NOMO-1 treated with DMSO at 0.1 percent for 48 hours (cell line): ENCODE results near the gene PFKL.
"Not testable (repeated sequence)": the region's sequence is repeated elsewhere in the genome, so short reads cannot be mapped to it uniquely, and the experiment has no call there.

Source experiments
- DNase-seq: peaks from one replicate; lab custom pipeline; 2025; ENCODE audit not compliant: unreplicated experiment; lab: John Stamatoyannopoulos, UW

The PFKL gene

DNA sequence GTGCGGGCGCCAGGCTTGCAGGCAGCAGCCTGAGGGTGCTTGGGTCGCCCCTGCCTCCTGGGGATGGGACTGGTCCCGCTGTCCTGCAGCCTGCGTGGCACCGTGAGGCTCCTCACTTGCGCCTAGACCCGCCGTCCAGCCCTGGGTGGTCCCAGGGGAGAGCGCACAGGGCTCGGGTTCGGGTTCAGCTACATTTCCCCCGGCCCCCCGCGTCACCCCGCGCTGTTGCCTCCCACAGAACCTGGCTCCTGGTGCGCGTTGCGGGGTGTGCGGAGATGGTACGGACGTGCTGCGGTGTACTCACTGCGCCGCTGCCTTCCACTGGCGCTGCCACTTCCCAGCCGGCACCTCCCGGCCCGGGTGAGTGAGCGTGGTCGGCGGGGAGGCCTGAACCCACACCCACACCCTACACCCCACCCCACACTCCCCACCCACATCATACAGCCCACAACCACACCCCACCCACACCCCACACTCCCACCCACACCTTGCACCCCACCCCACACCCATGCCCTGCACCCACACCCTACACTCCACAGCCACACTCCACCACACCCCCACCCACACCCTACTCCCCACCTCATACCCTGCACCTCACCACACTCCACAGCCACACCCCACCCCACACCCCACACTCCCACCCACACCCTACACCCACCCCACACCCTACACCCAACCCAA is 6.2 kb upstream of the PFKL start:
- no peak for DNase-seq

DNA sequence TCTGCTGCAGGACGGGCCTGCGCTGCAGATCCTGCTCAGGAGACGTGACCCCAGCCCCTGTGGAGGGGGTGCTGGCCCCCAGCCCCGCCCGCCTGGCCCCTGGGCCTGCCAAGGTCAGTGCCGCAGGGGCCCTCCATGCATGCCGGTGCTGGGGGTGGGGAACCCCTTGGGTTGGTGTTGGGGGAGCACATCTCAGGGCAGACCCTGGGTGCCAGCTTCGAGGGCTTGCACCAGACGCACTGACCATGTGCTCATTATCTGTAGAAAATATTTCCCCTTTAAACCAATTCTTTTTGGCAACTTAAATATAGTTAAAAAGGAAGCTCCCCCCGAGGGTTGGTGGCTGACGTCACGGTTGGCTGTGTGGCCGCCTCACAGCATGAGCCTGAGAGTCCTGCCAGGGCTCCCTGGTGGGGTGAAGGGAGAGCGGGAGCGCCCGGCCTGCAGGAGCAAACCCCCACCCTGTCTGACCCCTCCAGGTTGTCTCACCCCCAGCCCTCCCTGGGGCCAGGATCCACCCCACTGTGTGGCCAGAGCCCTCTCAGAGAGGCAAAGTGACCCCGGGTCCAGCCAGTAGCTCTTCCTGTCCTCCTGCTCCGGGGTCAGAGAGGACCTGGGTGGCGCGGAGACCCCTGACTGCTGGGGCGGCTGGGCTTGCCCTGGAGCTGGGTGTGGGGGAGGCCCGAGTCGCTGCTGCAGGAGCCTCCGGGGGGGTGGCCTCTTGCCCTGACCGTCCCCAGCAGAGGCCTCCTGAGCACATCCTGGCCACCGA is 5.3 kb upstream of the PFKL start:
- DNase-seq: no peak

DNA sequence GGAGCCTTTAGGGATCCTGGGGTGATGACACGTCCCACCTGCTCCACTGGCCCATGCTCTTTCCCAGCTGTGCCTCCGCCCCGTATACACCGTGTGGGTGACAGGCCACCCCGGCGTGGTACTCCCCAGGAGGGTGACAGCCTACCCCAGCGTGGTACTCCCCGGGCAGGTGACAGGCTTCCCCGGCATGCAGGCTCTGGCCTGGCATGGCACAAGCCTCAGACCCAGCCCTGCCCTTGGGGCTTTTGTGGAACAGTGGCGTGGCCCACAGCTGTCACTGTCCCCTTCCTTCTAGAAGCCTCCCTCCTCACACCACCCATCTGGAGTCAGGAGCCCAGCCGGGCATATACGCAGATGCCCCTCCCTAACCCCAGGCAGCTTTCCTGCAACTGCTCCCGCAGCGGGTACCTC is 4.7 kb upstream of the PFKL start:
- DNase-seq: no peak

DNA sequence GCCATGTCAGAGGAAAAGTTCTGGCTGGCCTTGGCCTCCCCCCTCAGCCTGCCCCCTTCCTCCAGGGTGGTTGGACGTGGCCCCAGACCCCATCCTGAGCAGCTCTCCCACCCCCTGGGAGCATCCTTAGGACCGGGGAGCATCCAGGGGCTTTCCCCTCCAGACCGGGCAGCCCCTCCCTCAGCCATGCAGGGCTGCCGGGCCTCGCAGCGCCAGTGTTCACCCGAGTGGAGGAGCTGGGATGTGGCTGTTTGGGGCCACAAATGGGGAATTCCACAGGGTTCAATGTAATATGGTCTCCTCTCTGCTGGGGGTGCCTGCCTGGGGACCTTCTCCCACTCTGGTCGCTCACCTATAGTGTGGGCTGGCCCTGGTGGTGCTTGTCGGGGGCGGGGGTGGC is 4.2 kb upstream of the PFKL start:
- no peak for DNase-seq

DNA sequence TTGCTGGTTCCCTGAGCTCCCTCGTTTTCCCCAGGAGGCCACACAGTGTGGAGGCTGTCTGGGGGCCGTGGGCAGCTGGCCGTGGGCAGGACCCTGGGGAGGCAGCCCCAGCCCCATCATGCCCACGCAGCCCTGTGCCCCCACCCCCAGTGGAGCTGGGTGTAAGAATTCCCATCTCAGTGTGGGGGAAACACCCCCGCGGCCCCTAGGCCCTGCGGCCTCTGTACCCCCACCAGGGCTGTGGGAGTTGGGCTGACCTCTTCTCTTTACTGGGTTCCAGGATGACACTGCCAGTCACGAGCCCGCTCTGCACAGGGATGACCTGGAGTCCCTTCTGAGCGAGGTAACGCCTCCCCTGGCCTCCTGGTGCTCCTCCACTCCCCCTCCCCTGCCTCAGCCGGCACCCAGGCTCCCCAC is 3.7 kb upstream of the PFKL start:
- no peak for DNase-seq

DNA sequence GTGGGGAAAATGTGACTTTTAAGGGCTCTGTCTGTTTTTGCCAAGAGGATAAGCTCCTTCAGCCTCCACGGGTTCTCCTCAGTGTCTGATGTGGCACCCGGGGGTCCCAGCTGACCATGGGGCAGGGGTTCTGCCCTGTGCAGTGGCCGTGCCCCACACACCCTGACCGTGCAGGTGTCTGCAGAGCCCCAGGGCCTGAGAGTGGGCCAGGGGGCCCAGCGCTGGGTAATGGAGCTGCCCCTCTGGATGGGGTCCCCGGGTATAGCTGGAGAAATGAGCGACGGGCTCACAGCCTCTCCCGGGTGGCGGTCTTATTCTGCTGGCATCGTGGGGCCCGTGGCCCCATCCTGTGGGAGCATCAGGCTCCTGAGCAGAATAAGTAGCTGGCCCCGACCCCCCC is 2.9 kb upstream of the PFKL start:
- no peak for DNase-seq

DNA sequence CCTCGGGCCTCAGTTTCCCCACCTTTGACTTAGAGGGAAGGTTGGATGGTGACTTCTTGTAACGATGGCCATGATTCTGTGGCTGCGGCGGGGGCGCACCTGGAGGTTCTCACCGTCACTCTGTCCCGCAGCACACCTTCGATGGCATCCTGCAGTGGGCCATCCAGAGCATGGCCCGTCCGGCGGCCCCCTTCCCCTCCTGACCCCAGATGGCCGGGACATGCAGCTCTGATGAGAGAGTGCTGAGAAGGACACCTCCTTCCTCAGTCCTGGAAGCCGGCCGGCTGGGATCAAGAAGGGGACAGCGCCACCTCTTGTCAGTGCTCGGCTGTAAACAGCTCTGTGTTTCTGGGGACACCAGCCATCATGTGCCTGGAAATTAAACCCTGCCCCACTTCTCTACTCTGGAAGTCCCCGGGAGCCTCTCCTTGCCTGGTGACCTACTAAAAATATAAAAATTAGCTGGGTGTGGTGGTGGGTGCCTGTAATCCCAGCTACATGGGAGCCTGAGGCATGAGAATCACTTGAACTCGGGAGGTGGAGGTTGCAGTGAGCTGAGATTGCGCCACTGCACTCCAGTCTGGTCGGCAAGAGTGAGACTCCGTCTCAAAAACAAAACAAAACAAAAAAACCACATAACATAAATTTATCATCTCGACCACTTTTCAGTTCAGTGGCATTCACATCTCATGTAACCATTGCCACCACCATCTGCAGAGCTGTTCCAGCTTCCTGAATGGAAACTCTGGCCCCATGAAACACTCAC is 2.1 kb upstream of the PFKL start:
- peak; percentile 78 for DNase-seq

DNA sequence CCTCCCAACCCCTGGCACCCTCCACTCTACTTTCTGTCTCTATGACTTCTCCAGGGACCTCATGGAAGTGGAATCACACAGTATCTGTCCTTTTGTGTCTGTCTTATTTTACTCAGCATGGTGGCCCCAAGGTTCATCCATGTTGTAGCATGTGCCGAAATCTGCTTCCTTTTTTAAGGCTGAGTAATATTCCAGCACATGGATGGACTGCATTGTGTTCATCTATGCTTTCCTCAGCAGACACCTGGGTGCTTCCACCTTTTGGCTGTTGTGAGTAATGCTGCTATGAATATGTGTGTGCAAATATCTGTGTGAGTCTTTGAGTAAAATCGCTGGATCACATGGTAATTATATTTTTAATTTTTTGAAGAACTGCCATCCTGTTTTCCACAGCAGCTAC is 1.6 kb upstream of the PFKL start:
- DNase-seq: no peak

DNA sequence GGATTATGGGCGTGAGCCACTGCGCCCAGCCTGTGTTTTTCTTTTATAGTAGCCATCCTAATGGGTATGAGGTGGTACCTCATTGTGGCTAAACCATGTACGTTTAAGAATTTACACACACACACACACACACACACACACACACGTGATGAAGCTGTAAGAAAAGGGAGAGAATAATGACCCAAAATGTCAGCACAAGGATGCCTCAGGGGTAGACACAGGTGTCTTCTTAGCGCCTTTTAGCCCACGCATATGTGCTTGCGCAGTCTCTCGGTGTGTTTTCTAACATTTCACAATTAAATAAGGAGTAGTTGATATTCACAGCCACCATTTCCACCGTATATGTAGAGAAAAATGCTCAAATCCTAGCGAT is 782 bp upstream of the PFKL start:
- no peak for DNase-seq

DNA sequence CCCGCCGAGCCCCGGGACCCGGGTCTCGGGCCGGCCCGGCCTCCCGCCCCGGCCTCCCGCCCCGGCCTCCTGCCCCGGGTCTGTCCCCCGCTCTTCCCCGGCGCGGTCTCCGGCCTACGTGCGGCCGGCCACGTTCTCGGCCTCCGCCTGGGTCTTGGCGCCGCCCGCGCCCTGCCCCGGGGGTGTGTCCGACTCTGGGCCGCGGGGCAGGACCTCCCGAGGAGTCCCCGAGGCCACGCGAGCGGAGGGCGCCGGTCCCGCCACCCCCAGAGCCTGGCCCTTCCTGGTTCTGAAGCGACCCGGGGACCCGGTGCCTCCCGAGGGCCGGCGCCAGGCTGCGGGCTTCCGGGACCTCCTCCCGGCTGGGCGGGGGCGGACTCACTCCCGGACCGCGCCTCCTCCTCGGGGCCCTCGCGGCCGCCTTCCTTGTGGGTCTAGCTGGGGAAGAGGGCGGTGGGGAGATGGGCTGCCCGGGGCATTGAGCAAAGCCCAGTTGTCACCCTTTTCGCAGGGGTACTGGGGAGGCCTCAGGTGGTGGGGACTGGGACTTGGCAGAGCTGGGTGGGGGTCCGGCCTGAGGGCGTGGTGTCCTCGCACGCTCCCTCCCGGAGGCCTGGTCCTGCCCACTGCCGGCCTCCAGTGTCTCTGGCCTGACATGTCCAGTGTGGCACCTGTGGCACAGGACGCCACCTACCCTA is 558 bp downstream of the PFKL start:
- DNase-seq: peak; percentile 45

DNA sequence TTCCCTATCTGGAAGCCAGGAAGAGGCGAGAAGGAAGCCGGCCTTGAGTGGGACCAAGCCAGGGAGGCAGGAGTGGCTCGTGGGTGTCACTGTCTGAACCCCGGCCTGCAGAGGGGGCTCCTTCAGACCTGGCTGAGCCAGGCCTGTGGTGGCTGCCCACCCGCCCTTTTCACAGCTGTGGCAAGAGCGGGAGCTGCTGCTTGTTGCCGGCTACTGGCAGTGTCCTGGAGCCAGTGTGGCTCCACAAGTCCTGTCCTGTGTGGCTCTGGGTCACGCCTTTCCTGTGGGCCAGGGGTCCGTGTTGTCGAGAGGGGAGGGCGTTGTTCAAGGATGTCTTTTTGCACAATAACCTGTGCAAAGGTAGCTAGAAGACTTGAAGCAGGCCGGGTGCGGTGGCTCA is 1.3 kb downstream of the PFKL start:
- DNase-seq: no peak

DNA sequence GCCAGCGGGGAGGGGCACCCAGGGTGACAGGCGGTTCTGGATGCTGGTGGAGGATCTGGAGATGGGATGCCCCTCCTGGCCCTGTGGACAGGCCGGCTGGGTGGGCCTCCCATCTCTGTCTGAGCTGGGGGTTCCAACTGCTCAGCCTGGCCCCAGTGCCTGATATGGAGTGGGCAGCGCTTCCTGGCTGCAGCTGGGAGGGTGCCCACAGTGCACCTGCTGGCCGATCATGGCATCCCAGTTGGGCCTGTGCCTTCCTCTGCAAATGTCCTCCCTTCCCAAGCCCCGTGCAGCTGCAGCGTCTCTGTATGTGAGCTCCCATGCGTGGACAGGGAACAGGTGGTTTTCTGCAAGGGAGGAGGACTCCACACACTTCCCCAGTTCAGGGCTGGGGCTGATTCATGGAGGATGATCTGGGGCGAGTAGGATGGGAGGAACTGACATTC is 2.1 kb downstream of the PFKL start:
- no peak for DNase-seq

DNA sequence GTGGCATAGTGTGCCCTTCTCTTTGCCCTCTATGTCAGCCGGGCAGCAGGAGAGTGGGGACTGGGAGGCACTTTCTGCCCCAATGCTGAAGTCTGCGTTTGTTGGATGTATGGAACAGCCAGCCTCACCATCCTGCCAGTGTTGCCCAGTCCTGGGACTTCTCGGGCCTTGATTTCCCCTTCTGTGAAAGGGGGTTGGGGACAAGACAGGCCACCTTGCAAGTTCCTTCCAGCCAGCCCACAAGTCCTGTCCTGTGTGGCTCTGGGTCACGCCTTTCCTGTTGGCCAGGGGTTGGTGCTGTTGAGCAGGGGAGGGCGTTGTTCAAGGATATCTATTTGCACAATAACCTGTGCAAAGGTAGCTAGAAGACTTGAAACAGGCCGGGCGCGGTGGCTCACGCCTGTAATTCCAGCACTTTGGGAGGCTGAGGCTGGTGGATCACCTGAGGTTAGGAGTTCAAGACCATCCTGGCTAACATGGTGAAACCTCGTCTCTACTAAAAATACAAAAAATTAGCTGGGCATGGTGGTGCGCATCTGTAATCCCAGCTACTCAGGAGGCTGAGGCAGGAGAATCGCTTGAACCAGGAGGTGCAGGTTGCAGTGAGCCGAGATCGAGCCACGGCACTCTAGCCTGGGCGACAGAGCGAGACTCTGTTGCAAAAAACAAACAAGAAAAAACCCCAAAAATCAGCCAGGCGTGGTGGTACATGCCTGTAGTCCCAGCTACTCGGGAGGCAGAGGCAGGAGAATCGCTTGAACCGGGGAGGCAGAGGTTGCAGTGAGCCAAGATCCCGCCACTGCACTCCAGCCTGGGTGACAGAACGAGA is 2.9 kb downstream of the PFKL start:
- not testable (repeated sequence) for DNase-seq

DNA sequence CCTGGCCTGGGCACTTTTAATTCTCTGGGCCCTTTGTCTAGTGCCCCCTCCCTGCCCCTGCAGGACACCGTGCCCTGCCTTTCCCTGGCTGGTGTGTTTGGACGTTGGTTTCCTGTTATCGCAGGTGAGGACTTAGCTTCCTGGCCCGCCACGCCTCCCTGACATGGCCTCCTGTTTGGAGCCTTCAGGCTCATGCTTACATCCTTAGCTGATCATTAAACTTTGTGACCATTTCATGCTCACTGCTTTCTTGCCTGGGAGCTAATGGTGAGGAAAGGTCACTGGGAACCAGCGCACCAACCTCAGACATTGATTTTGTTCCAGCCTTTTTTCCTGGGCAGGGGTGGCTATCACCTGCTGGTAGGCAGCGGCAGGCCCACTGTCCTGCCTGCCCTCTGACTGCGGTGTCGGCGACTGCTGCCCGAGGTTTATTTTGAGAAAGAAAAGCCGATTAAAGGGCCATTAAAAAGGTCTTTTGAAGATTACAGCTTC is 3.7 kb downstream of the PFKL start:
- DNase-seq: no peak

DNA sequence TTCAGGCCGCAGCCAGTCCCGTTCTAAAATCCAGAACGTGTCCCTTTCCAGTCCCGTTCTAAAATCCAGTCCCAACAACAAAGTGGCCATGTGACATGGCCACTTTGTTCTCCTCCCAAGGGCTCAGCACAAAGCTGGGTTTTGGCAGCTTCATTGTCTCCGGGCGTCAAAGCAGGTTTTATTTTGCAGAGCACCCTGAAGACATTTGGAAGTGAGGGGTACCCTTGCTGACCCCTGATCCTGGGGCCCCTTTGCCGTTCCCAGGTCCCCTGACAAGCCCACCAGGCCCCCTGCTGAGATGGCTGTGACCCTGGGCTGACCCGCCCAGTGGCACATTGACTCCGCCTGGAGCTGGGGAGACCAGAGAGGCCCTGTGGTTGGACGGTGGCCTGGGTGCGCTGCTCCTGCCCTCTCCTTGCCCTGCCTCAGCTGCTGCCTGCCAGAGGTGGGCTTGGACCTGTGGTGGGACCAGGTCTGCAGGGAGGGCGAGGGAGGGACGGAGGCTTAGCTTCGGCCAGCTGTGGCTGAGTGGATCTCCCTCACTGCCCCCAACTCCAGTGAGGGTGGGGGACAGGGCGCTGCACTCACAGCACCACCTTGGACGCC is 4.3 kb downstream of the PFKL start:
- DNase-seq: no peak

DNA sequence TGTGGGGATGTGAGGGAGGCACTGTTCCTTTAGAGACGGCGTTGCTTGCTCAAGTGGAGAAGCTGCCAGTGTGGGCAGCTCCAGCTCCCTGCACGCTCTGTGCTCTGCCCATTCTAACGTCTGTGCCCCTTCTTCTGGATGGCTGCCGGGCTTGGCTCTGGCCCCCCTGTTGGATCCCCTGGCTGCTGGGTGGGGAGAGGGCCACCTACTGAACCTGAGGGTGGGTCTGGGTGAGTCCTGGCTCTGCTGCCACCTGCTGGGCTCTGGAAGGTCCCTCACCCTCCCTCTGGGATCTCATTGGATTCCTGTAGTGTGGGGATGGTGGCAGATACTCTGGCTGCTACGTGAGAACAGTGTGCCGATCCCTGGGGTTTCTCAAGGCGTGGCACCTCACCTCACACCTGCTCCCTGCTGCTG is 5.0 kb downstream of the PFKL start:
- no peak for DNase-seq

DNA sequence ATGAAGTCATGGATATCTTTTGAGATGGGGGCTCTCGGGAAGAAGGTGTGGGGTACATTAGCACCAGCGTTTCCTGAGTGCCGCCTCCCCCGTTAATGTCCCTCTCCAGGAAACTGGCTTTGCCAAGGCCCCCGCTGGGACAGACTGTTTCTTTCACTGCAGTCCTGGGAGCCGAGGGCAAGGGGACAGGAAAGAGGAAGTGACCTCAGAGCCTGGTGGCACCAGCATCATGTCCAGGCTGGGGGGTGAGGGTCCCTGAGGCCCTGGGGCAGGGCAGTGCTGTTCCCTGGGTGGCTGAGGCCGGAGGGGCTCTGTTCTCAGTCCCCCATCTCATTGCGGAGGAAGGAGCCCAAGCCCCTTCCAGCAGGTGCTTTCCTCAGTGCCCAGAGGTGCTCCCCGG is 5.8 kb downstream of the PFKL start:
- DNase-seq: no peak

DNA sequence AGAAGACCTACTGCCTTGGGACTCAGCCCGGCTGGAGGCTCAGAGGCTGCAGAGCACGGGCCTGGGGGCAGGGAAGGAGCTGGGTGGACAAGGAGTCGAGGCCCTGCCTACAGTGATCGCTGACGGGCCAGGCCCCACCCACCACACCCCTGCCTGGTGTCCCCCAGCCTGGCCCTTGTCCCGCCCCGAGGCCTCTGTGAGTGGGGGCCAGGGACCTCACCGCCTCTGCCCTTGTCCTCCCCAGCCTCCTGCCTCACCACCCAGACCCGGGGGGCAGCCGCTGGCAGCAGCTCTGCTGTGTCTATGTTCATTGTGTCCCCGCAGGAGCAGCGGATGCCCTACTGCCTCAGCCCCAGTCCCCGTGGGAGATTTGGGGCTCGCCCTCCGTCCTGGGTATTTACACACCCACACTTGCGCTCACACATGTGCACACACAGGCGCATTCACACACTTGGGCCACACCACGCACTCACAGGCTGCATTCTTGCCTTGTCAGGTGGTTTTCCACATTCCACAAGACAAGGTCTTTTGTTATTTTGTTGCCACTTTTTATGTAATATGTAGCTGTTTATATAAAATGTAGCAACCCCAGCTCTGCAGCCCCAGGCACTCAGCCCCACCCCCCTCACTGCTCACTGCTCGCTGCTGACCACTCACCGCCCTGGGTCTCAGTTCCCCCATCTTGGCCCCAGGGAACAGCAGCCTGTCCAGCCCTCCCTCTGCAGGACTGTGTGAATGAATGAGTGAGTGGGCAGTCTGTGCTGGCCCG is 7.3 kb downstream of the PFKL start:
- no peak for DNase-seq
